Activated CD4-positive, alpha-beta T cell treated with anti-CD3 and anti-CD28 coated beads, Interleukin-2, amount 10 ng/mL, durations not matched to agents 7 days and 5 days (primary cell): ENCODE measurements around the gene ZNF91. TPM values are rescaled to one million over a fixed set of nuclear protein-coding genes. Genes with fewer than 3 reads are reported as not detected.
"Not testable (repeated sequence)": the region's sequence is repeated elsewhere in the genome, so short reads cannot be mapped to it uniquely, and the experiment has no call there.

Source experiments
- CTCF ChIA-PET: fragments of 350-600 bp; sonication (Branson Sonifier 250); formaldehyde crosslinking; loops from one replicate; lab custom pipeline; 2021; ENCODE audit warnings: antibody characterized with exemption; lab: Charles Lee
- POLR2A ChIA-PET: fragments of 350-600 bp; sonication (Branson Sonifier 250); formaldehyde crosslinking; loops from one replicate; lab custom pipeline; 2021; ENCODE audit warnings: antibody characterized with exemption; lab: Charles Lee
- DNase-seq: peaks from one replicate; pipeline ENCODE4 v3.0.0-alpha.2; 2020
- H3K27ac Mint-ChIP-seq: one replicate; pipeline ENCODE4 v1.8.0; 2021; ENCODE audit warnings: mild to moderate bottlenecking, moderate library complexity, mixed read lengths
- H3K27me3 Mint-ChIP-seq: one replicate; pipeline ENCODE4 v1.8.0; 2021; ENCODE audit warnings: mixed read lengths
- H3K36me3 Mint-ChIP-seq: one replicate; pipeline ENCODE4 v1.8.0; 2021; ENCODE audit warnings: low read depth, mixed read lengths
- H3K4me1 Mint-ChIP-seq: one replicate; pipeline ENCODE4 v1.8.0; 2021; ENCODE audit warnings: mixed read lengths
- H3K4me3 Mint-ChIP-seq: one replicate; pipeline ENCODE4 v1.8.0; 2021; ENCODE audit warnings: mild to moderate bottlenecking, moderate library complexity, mixed read lengths
- H3K9me3 Mint-ChIP-seq: one replicate; pipeline ENCODE4 v1.8.0; 2021; ENCODE audit warnings: mixed read lengths
- total RNA-seq, 2 experiments: library from RNA; stranded (reverse); gene quantifications; one replicate each; pipeline ENCODE4 v1.2.3, GENCODE V29; 2021

ZNF91 gene
- total RNA-seq, 2 experiments from 2014 or later: 56.8 to 64.7 TPM

GRCh38 chr19:23310729-23311211 is 84.5 kb downstream of the ZNF91 start:
- no peaks in the 10 kb centered on the region for H3K27me3 Mint-ChIP-seq
- POLR2A ChIA-PET: no interaction called here
- no peak for DNase-seq
- CTCF ChIA-PET: no interaction called here
- H3K9me3 Mint-ChIP-seq: peaks cover 36% of the 10 kb centered on the region
- H3K4me1 Mint-ChIP-seq: no peaks in the 10 kb centered on the region
- H3K4me3 Mint-ChIP-seq: no peak overlapping the region
- no peaks in the 10 kb centered on the region for H3K36me3 Mint-ChIP-seq
- H3K27ac Mint-ChIP-seq: no peak overlapping the region

DNA sequence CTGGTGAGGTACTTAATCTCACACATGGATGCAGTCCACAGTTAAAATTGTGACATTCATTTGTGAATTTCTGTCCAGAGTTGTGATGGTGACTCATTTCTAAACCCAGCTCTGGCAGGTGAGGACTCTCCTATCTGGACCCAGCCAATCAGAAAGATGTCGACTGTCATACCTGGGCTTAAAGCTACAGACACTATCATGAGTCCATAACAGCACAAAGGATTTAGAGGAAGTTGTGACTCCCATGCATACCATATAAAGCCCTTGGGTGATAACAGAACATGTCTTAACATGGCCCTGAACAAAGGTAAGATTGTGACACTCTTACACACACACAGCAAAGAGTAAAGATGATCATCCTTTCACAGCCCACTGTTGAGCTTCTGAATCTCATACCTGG is 85.3 kb downstream of the ZNF91 start:
- Mint-ChIP-seq H3K4me1 (no peaks in the 10 kb centered on the region), H3K4me3 (no peak overlapping the region), H3K9me3 (peaks cover 28% of the 10 kb centered on the region), H3K27ac (no peak overlapping the region), H3K27me3 (no peaks in the 10 kb centered on the region), H3K36me3 (no peaks in the 10 kb centered on the region)
- ChIA-PET POLR2A (no interaction called here), CTCF (no interaction called here)
- no peak for DNase-seq

DNA sequence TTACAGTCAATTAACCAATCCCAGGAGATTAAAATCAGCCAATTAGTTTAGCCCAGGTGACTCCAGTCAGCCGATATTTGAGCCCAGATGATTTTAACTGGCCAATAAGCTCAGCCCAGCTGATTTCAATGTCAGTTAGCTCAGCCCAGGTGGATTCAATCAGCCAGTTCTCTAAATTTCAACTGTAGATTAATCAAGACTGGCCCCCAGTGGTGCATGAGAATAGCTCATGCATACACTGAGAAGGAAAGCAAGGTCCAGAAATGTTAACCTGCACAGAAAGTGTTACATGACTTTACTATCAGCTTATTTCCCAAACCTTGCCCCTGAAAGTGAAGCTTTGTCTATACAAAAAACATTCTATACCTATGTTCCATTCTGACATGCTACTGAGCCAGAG is 89.7 kb downstream of the ZNF91 start:
- H3K27me3 Mint-ChIP-seq: no peaks in the 10 kb centered on the region
- H3K36me3 Mint-ChIP-seq: no peaks in the 10 kb centered on the region
- no peaks in the 10 kb centered on the region for H3K4me1 Mint-ChIP-seq
- no peak for DNase-seq
- no peak overlapping the region for H3K4me3 Mint-ChIP-seq
- CTCF ChIA-PET: no interaction called here
- POLR2A ChIA-PET: no interaction called here
- H3K27ac Mint-ChIP-seq: no peak overlapping the region
- H3K9me3 Mint-ChIP-seq: peaks cover 20% of the 10 kb centered on the region

GRCh38 chr19:23304238-23304637 is 91.0 kb downstream of the ZNF91 start:
- H3K4me1 Mint-ChIP-seq: no peaks in the 10 kb centered on the region
- DNase-seq: no peak
- peaks cover 21% of the 10 kb centered on the region for H3K9me3 Mint-ChIP-seq
- POLR2A ChIA-PET: no interaction called here
- H3K27ac Mint-ChIP-seq: no peak overlapping the region
- H3K4me3 Mint-ChIP-seq: no peak overlapping the region
- no peaks in the 10 kb centered on the region for H3K36me3 Mint-ChIP-seq
- CTCF ChIA-PET: no interaction called here
- no peaks in the 10 kb centered on the region for H3K27me3 Mint-ChIP-seq

- Mint-ChIP-seq H3K27ac (no peak overlapping the region), H3K4me3 (no peak overlapping the region), H3K9me3 (peaks cover 19% of the 10 kb centered on the region), H3K36me3 (peaks cover 2% of the 10 kb centered on the region), H3K4me1 (no peaks in the 10 kb centered on the region), H3K27me3 (no peaks in the 10 kb centered on the region)
- ChIA-PET CTCF (interaction anchor here (0.6 kb wide), 1 partner anchor 705 kb away, joined by 5 read pairs; no protein-coding TSS in a partner anchor), POLR2A (no interaction called here)
- DNase-seq: no peak
These were observed 101.1 kb downstream of the ZNF91 start for GRCh38 chr19:23294141-23294540.

DNA sequence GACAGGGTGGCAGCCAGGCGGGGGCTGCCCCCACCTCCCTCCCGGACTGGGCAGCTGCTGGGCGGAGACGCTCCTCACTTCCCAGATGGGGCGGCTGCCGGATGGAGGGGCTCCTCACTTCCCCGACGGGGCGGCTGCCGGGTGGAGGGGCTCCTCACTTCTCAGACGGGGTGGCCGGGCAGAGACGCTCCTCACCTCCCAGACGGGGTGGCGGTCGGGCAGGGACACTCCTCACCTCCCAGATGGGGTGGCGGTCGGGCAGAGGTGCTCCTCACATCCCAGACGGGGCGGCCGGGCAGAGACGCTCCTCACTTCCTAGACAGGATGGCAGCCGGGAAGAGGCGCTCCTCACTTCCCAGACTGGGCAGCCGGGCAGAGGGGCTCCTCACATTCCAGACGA is 105.3 kb downstream of the ZNF91 start:
- H3K27me3 Mint-ChIP-seq, DNase-seq, H3K27ac Mint-ChIP-seq, H3K36me3 Mint-ChIP-seq, CTCF ChIA-PET, H3K4me3 Mint-ChIP-seq, POLR2A ChIA-PET, H3K4me1 Mint-ChIP-seq: not testable (repeated sequence)
- peaks cover 24% of the 10 kb centered on the region for H3K9me3 Mint-ChIP-seq

Other genes starting within 250 kb of the ZNF91 start
- gene ZNF724, start 145.1 kb downstream of the ZNF91 start, total RNA-seq: 10 to 100 TPM; 13.0 to 17.0 TPM